ENCODE measurements around the gene PCYT1B. TPM values are rescaled to one million over a fixed set of nuclear protein-coding genes. Genes with fewer than 3 reads are reported as not detected.

The PCYT1B gene
- total and polyA plus RNA-seq, 7 donors, result under 0.01 to 2.4 (median 0.63) TPM; not detected in 1

- no peak overlapping the region for H3K4me3 ChIP-seq
These were observed 86.0 kb downstream of the PCYT1B start for GRCh38 chrX:24561121-24561520.

DNA sequence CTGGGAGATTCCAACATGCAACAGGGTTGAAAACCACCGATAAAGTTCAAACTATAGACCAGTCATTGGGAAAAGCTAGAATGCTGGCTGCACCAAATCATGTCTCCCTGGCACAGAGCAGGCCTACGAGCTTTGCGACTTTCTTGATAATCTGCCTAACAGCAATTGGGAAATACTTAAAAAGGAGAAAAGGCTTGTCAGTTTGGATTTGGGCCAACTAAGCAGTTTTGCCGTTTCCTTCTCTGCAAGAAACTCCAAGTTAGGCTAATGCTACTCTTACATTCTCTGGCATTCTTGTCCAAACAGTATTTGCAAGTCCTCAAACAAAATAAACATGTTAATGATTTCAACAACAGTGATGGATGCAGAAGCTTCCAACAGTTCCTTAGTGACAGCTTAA, 94.1 kb downstream of the PCYT1B start:
- intact Hi-C loops (cut with DNase I), result no loop called here

More at GRCh38 chrX:24561121-24561520, 86.0 kb downstream of the PCYT1B start:
- DNase-seq, result no peak
- Histone ChIP-seq H3K27ac (no peak overlapping the region), H3K9me3 (no peaks in the 10 kb centered on the region), H3K36me3 (no peaks in the 10 kb centered on the region), H3K4me1 (peaks cover 0 to 9% (median 0%) of the 10 kb centered on the region in 4 donors), H3K27me3 (peaks cover 0 to 6% (median 0%) of the 10 kb centered on the region in 3 donors)
- no peak for TF ChIP-seq EP300 (IDR thresholded peaks at IDR 0.05)
- TF ChIP-seq CTCF (IDR thresholded peaks at IDR 0.05), result no peak
- no peak for TF ChIP-seq POLR2AphosphoS5 (IDR thresholded peaks at IDR 0.05)
- no peak for TF ChIP-seq POLR2A (IDR thresholded peaks at IDR 0.05)
- intact Hi-C loops (cut with DNase I), result no loop called here
- 57 to 76% methylated on average over 5 of the region's 5 CpGs for WGBS, 2 donors

DNA sequence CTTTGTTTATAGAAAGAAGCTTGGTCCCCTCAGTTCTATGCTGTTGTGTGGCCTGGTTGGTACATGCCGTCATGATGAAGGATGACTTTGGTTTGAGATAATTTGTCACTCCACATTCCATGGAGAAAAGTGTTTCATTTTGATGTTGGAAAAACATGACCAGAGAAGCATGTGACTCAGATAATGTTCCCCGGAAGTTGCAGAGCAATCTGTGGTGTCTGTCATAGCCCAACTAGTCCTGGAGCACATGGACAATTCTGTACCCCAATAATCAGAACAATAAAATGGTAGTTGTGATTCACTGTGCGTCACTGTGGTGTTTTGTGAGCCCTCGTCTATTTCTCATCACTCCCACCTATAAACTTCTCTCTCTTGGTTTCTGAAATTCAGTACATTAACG, 97.0 kb downstream of the PCYT1B start:
- no peak overlapping the region for H3K27ac ChIP-seq
- intact Hi-C loops (cut with DNase I), result no loop called here
- no peaks in the 10 kb centered on the region for H3K36me3 ChIP-seq
- no peaks in the 10 kb centered on the region for H3K9me3 ChIP-seq
- TF ChIP-seq CTCF (IDR thresholded peaks at IDR 0.05) (no peak), POLR2A (IDR thresholded peaks at IDR 0.05) (no peak)
- DNase-seq, result no peak
- 93 to 97% methylated on average over 5 of the region's 5 CpGs for WGBS, 2 donors
- no peak overlapping the region for H3K4me3 ChIP-seq
- peaks cover 0 to 6% (median 0%) of the 10 kb centered on the region in 4 donors for H3K4me1 ChIP-seq
- no peaks in the 10 kb centered on the region for H3K27me3 ChIP-seq

More for the DNA sequence above, 94.1 kb downstream of the PCYT1B start:
- peaks cover 0 to 6% (median 0%) of the 10 kb centered on the region in 4 donors for H3K4me1 ChIP-seq
- no peaks in the 10 kb centered on the region for H3K9me3 ChIP-seq
- no peak overlapping the region for H3K4me3 ChIP-seq
- no peak for DNase-seq
- no peak overlapping the region for H3K27ac ChIP-seq
- TF ChIP-seq CTCF (IDR thresholded peaks at IDR 0.05), result no peak
- no peak for TF ChIP-seq EP300 (IDR thresholded peaks at IDR 0.05)
- TF ChIP-seq POLR2AphosphoS5 (IDR thresholded peaks at IDR 0.05), result no peak
- no peak for TF ChIP-seq POLR2A (IDR thresholded peaks at IDR 0.05)
- H3K27me3 ChIP-seq, result no peaks in the 10 kb centered on the region
- H3K36me3 ChIP-seq, result no peaks in the 10 kb centered on the region
- 65 to 75% methylated on average over 4 of the region's 4 CpGs for WGBS, 2 donors

GRCh38 chrX:24547961-24548360, 99.2 kb downstream of the PCYT1B start:
- Histone ChIP-seq H3K4me3 (no peak overlapping the region), H3K27ac (no peak overlapping the region), H3K9me3 (no peaks in the 10 kb centered on the region), H3K4me1 (peaks cover 0 to 6% (median 0%) of the 10 kb centered on the region in 4 donors), H3K36me3 (no peaks in the 10 kb centered on the region), H3K27me3 (no peaks in the 10 kb centered on the region)
- intact Hi-C loops (cut with DNase I), result no loop called here
- 97 to 100% methylated on average over 1 of the region's 1 CpG for WGBS, 2 donors
- TF ChIP-seq POLR2AphosphoS5 (IDR thresholded peaks at IDR 0.05) (no peak), CTCF (IDR thresholded peaks at IDR 0.05) (no peak), EP300 (IDR thresholded peaks at IDR 0.05) (no peak), POLR2A (IDR thresholded peaks at IDR 0.05) (no peak)
- DNase-seq, result no peak

DNA sequence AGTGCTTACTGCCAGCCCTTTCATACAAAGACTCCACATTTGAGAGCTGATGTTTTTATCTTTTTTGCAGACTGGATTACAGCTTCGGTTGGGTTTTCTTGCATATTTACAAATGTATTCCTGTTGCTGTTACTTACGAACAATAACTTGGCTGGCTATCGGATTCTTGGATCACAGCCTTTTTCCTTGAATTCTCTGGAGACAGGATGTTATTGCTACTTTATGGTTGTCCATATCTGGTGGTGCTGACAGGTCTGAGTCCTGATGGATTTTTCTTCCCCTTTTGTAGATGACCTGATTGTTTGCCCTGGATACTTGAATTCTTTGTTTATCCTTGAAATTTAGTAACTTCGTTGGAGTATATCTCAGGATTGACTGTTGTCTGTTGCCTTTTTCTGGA, 104.4 kb downstream of the PCYT1B start:
- no peak for DNase-seq
- Histone ChIP-seq H3K4me1 (peaks cover 0 to 4% (median 0%) of the 10 kb centered on the region in 4 donors), H3K9me3 (no peaks in the 10 kb centered on the region), H3K4me3 (no peak overlapping the region), H3K36me3 (peaks cover 0 to 7% (median 0%) of the 10 kb centered on the region in 4 donors), H3K27me3 (no peaks in the 10 kb centered on the region), H3K27ac (no peak overlapping the region)
- WGBS, 2 donors, result 75 to 80% methylated on average over 4 of the region's 4 CpGs
- intact Hi-C loops (cut with DNase I), result no loop called here
- TF ChIP-seq EP300 (IDR thresholded peaks at IDR 0.05) (no peak), POLR2AphosphoS5 (IDR thresholded peaks at IDR 0.05) (no peak), CTCF (IDR thresholded peaks at IDR 0.05) (no peak), POLR2A (IDR thresholded peaks at IDR 0.05) (no peak)

Measured in sigmoid colon (tissue), 7 donors.